ENCODE results near the gene TYR.
"Not testable (repeated sequence)": the region's sequence is repeated elsewhere in the genome, so short reads cannot be mapped to it uniquely, and the experiment has no call there.

The TYR gene

DNA sequence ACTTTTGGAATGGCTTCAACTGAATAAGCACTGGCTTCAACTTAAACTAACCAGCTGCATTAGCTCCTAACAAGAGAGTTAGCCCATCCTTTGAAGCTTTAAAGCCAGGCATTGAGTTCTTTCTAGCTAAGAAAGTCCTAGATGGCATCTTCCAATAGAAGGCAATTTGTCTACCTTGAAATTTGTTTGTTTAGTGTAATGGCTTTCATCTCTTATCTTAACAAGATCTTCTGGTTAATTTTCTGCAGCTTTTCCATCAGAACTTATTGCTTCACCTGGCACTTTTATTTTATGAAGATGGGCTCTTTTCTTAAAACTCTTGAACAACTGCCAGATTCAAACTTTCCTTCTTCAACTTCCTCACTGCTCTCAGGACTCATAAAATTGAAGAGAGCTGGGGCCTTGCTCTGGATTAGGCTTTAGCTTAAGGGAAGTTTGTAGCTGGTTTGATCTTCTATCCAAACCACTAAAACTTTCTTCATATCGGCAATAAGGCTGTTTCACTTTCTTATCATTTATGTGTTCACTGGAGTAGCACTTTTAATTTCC is 94.9 kb downstream of the TYR start:
- not testable (repeated sequence) for DNase-seq (ENCODE audit: low spot score)

DNA sequence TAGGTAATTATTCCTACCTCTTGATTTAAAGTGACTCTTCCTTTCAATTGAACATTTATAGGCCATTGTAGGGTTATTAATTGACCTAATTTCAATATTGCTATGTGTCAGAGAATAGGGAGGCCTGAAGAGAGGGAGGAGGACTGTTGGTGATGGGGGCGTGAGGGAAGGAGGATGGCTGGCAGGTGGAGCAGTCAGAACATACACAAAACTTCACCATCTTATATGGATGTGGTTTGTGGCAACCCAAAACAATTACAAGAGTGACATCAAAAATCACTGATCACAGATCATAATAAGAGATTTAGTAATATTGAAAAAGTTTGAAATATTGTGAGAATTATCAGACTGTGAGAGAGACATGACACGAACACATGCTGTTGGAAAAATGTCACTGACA is 95.5 kb downstream of the TYR start:
- DNase-seq (ENCODE audit: low spot score), result not testable (repeated sequence)

DNA sequence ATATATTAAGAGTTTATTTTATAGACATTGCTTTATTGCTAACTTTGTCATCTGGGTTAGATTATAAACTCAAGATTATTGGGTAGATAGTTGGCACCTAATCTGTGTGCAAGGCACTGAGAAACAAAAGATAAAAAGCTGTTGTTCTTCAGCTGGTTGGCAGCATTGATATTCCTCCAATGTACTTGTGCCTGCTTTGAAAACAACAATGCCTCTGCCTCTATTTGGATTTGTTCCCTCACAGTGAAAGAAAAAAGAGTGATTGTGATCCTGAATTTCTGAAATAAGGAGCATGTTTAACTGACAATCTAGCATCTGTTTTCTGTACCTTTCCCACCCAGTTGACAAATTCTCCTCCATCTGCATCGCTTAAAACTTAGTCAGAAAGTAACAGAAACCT is 98.3 kb downstream of the TYR start:
- DNase-seq (ENCODE audit: low spot score), result no peak

DNA sequence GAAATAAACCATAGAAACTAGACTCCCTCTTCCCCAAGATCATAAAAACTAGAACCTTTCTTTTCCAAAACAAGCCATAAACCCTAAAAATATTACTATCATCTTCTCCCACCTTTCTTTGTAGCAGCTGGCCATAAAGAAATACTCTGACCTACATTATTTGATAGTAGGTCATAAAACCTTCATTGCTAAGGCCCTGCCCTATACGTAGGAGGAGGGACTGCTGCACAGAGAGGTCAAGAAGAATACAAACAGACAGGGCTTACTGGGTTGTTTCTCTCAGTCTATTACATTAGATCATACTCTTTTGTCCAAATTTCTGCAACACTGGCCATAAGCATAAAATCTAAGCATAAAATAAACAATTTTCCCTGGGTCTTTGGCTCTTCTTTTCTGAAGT is 101.5 kb downstream of the TYR start:
- DNase-seq (ENCODE audit: low spot score), result no peak

DNA sequence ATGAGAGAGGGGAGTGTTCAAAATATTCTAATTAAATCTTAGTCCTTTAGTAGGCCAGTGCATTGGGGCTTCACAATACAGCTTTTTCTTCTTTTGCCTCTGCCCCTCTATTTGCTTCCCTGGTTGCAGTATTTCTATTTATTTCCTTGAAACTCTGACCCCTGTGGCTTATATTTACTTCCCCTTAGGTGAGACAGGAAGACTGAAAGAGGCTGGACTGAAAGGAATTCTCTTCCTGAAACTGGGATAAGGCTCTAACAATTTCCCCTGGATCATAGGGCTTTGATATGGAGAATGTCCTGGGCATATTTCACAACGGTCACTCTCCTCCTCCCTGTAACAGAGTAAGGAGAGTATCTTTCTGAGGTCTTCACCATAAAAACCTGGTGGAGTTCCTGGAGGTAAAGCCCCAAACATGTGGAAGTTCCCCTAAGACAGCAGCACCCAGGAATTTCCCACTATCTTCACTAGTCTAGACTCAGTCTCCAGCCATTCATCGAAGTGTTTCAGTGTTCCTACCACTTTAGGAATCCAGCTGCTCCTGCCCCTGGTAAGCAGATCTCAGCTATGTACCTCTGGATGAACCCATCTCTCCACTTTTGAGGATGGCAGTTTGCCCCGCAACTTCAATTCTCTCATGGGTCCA is 103.5 kb downstream of the TYR start:
- DNase-seq (ENCODE audit: low spot score), result not testable (repeated sequence)

DNA sequence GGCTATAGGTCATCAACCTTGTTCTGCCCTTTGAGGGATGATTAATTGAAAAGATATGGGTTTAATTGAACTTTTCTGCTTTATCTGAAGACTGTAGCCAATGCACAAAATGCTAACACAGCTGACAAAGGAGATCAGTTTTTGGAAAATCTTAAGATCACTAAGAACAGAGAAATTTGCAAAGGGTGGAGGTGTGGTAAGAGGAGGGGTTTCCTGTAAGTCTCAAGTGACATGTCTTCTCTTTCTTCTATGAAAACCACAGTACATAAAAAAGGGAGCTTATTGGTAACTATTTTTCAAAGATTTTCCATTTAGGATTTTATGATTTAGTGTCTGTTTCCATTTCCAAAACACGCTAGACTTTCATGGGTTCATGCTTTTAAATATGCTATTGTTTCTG is 108.9 kb downstream of the TYR start:
- DNase-seq (ENCODE audit: low spot score), result not testable (repeated sequence)

DNA sequence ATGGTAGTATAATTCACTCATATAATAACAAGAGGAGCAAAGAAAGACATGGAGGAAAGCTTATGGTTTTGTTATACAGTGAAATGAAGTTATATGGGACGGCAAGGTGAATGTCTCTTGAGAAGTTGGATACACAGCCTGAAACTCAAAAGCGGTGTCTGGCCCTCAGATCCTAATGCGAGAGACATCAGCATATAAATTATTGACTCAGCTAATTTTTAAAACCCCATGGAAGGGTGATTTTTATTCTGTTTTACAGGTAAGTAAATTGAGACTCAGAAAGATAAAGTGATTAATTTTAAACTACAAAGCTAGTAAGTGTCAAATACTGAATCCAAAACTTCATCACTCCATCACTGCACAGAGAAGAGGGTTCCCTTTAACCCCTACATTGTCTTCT is 110.3 kb downstream of the TYR start:
- DNase-seq (ENCODE audit: low spot score), result not testable (repeated sequence)

DNA sequence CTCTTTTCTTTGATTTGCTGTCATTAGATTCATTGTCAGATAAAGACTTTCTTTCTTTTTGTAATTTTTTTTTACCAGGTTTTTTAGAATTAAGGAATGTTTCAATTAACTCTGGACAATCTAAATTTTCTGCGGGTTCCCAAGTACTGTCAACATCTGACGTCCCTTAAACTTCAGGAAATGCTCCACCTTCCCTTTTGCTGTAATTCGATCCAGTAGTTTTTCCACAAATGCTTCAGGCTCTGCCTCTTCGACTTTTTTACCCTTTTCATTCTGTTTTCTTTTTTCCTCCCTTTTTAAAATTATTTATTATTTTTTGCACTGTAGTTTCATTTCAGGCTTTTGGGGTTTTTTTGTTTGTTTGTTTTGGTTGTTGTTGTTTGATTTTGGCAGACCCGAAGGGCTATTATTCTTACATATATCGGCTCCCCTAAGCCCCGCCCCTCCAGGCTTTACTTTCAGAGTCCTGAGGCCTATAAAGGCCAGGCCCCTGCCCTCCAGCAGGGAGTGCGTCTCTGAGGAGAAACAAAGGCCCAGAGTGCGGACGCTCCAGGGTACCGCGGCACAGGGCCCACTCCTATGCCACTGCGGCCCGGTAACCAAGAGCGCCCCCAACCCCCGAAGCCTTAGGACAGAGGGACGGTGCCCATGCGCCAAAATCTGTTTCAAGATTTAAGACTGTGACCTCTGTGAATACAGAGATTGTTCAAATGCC is 116.4 kb downstream of the TYR start:
- DNase-seq (ENCODE audit: low spot score), result peak; percentile 3

DNA sequence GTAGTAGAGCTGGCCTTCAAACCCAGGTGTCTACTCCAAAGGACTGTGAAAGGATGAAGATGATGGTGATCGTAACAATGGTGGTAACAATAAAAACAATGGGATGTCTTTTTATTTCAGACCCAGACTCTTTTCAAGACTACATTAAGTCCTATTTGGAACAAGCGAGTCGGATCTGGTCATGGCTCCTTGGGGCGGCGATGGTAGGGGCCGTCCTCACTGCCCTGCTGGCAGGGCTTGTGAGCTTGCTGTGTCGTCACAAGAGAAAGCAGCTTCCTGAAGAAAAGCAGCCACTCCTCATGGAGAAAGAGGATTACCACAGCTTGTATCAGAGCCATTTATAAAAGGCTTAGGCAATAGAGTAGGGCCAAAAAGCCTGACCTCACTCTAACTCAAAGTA is 117.3 kb downstream of the TYR start:
- not testable (repeated sequence) for DNase-seq (ENCODE audit: low spot score)

DNA sequence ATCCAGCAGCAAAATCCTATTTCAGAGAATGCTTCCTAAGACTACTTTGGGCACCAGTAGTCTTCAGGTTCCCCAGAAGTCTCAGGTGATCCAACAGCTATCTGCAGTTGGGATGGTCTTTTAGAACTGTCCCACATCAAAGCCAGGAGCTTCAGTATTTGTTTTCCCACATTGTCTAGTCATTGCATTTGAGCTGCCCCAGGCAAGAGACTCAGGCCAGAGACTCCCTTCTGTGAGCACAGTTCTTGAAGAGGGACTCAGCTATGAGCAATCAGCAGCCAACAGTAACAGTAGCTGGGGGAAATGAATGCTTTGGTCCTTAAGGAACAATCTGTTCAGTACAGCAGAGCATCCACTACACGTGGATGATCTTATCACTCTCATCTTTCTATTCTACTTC is 125.4 kb downstream of the TYR start:
- DNase-seq (ENCODE audit: low spot score), result not testable (repeated sequence)

DNA sequence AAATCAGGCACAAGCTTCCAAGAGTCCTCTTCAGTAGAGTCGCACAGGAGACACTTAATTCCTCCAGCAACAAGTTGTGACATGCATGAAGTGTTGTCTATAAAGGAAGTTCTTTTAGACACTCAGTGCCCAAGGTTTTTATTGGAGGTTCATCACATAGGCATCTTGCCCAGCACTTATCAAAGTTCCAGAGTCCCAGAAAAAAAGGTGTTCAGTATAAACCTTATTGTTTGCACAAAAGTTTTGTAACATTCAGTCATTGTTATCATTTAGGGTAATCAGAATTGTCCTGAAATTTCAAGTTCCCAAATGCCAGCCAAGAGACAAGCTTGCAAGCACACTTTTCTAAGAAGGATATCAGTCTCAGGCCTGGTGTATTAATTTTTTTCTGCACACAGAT is 130.6 kb downstream of the TYR start:
- not testable (repeated sequence) for DNase-seq (ENCODE audit: low spot score)

DNA sequence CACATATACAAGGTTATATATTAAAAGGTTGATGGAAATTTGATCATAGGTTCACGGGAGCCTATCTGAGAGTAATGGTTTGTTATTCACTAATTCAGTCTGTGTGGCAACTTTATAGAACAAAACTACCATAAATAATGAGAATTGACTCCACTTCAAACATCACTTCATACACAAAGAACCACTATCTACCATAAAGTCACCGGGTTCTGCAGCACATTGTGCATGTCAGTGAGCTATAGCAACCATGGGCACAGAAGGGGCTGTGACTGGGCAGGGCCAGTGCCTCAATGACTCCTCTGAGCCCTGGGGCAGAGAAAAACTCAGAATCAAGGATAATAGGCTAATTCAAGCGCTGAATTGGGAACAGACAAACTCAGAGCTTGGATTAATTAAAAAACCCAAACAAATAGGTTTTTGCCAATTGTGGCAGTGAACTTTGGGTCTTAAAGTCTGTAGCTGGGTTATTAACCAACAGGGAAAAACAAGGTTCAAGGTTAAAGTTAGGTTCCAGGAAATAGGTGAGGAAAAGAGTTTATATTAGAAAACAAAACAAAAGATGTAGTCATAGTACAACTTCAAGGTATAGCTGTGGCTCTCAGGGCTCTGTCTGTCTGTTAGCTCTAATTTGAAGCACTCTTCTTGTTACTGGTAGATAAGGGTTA is 131.8 kb downstream of the TYR start:
- not testable (repeated sequence) for DNase-seq (ENCODE audit: low spot score)

DNA sequence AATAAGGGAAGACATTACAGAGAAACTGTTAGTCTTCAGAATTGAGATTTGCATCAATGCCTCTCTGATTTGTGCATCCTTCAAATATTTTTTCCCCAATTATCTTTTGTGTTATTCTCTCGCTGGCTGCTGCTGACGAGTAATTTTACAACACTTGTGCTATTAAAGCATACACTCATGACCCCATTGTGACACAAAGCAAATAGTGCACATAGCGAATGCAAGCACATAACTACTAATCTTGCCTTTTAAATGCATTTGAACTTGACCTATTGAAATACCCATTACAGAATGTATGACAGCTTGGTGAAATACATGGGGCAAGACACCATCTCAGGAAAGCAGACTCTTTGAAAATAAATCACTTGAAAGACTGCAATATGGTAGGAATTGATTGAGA is 132.9 kb downstream of the TYR start:
- not testable (repeated sequence) for DNase-seq (ENCODE audit: low spot score)

DNA sequence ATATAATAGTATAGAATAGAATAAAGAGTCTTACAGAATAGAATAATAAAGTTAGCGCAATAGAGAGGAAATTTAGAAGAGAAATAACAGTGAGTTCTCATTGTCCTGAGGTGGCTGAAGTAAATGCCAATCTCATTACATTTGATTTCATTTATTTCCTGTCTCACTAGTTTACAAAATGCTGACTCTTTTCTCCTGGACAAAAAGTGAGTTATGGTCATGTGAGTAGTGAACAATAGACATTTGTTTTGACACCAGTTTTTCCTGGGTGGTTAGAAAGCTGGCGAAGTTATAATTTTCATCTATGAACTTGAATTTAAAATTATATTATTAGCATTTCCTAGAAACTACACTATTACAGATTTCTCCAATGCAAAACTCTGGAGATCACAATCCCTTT is 143.7 kb downstream of the TYR start:
- no peak for DNase-seq (ENCODE audit: low spot score)

DNA sequence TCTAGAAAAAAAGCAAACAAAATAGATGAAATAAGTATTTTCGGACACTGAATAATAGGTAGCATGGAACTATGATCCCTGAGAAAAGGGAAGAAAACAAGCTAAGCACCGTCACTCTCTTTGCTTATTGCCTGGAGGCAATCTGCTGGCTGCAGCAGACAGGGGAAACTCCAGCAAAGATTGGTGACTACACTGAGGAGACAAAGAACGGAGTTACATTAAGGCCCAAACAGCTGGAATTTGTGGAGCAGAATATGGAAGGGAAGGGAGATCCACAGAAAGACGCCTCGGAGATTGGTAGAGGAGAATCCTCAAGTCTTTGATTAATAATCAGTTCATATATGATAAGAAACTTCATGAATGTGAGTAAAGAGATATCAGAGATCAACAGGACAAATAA is 150.2 kb downstream of the TYR start:
- DNase-seq (ENCODE audit: low spot score), result no peak

DNA sequence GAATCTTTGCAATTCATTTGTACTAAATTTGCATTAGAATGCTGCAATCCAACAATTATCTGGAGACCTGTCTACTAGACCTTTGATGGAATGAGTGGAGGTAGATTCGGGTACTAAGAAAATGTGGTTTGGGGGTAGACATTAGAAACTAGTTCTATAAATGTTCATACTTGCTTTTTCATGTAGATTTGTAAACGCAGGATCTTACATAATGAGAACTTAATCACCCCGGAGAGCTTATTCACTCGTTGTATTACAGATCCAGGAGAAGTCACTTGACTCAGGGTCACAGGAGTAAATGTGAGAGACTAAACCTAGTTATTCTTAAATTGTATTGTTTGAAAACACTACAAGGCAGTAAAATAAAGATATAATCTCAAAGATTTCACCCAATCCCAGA is 154.3 kb downstream of the TYR start:
- not testable (repeated sequence) for DNase-seq (ENCODE audit: low spot score)

DNA sequence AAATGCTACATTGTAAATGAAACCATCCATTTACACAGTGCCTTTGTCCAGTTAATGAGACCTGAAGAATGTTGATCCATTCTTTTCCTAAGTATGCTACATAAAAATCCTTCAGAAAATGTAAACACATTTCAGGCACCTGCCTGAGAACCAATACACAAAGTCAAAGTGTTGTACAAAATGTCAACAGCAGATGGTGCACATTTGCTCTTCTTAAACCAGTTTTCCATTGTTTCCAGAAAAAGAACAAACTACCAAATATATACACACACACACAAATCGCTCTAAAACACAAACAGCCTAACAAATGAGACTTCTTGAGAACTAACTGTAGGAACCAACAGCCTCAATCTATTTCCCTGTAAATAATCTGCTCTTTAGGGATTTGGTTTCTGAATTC is 156.0 kb downstream of the TYR start:
- peak; percentile 8 for DNase-seq (ENCODE audit: low spot score)

DNA sequence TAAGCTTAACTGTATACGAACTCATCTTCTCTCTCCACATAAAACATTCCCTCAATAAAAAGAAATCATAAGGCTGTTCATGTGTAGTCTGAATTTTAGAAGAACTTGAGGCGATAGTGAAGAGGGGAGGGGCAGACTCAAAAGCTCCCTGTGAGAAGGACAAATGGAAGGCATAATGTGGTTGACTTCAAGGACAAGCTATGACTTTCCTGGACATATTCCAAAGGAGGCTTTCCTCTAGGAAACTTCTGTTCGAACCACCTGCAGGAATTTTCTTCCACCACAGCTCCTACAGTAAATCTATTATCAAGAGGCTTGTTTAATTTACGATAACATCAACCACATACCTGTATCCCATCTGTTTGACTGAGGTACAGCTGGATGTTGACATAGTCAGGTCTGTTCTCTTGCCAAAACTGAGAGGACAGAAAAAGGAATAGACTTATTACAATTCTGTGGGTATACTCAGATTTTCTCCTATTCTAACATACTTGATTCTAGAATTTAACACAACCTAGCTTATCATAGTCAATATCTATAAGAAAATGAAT is 159.5 kb downstream of the TYR start:
- not testable (repeated sequence) for DNase-seq (ENCODE audit: low spot score)

DNA sequence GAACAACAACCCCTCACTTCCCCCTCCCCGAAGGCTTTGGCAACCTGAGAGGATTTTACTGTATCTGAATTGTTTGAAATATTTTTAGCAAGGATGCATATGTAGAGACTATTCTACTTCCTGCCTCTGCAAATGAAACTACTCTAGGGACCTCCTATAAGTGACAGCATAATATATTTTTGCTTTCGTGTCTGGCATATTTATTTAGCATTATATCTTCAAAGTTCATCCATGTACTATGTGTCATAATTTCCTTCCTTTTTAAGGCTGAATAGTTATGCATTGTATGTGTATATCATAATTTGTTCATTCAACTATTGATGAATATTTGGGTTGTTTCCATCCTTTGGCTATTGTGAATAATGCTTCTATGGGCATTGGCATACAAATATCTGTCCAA is 160.4 kb downstream of the TYR start:
- not testable (repeated sequence) for DNase-seq (ENCODE audit: low spot score)

DNA sequence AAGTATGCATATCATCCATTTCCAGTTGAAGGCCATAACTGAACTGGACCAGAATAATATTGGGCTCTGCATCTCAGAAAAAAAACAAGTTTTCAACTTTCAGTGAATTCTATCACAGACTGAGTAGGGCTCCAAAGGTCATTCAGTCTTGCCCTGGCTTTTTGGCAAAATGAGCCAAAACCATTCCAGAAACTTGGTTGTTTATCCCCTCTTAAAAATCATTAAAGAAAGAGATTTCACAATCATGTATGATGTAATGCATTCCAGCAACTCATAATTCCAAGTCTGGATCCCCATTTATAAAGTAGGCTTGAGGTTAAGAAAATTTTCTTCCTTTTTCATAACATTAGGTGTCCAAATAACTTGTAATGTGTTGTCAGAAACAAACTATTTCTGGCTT is 162.8 kb downstream of the TYR start:
- not testable (repeated sequence) for DNase-seq (ENCODE audit: low spot score)

DNA sequence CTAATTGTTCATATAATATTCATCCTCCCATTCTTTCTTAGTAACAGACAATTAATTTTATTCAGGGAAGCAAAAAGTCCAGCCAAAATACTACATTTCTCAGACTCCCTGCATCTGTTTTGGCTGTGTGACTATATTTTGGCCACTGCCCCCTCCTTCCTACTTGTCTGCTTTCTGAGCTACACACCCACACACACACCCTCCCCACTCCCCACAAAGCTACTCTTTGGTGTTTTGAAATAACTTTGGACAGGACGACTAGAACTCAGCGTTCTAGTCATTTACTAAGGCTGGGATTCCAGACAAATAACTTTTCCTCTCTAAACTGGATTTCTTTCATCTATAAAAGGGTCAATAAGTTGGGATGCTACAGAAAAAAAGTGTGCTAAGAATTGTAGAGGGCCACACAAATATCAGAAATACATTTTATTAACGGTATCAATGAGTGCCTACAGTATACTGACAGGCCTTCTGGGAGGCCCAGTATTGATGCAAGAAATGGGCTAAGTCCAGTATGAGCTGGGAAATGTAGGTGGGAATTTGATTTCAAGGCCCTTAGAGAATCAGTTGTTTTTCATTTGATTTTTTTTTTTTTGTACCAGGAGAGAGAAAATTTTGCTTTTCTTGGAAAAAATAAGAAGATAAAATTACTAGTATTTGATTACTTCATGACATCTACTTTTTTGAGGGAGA is 165.4 kb downstream of the TYR start:
- DNase-seq (ENCODE audit: low spot score), result not testable (repeated sequence)
